KOPT-K1 (cell line): ENCODE results near the gene TMEM187.

Experiments
- H3K27ac ChIP-seq: fragments of 200-600 bp; sonication (generic); 2 replicates; pipeline ENCODE4 v1.5.1; 2016; ENCODE audit warnings: antibody characterized with exemption, mild to moderate bottlenecking, low read depth, low read length; ENCODE audit not compliant: poor library complexity, severe bottlenecking
- H3K36me3 ChIP-seq: fragments of 200-600 bp; sonication (generic); 2 replicates; pipeline ENCODE4 v1.5.1; 2017; ENCODE audit warnings: antibody characterized with exemption, mild to moderate bottlenecking, low read length, moderate library complexity; ENCODE audit not compliant: insufficient read depth
- H3K9me3 ChIP-seq: fragments of 200-600 bp; sonication (generic); 2 replicates; pipeline ENCODE4 v1.5.1; 2017; ENCODE audit warnings: antibody characterized with exemption, low read length, mild to moderate bottlenecking; ENCODE audit not compliant: insufficient read depth, poor library complexity, severe bottlenecking

TMEM187 gene

GRCh38 chrX:153931151-153931550 is 41.4 kb upstream of the TMEM187 start:
- H3K36me3 ChIP-seq = peaks cover 40% of the 10 kb centered on the region
- peak overlapping the region; percentile 84 for H3K27ac ChIP-seq
- no peaks in the 10 kb centered on the region for H3K9me3 ChIP-seq

DNA sequence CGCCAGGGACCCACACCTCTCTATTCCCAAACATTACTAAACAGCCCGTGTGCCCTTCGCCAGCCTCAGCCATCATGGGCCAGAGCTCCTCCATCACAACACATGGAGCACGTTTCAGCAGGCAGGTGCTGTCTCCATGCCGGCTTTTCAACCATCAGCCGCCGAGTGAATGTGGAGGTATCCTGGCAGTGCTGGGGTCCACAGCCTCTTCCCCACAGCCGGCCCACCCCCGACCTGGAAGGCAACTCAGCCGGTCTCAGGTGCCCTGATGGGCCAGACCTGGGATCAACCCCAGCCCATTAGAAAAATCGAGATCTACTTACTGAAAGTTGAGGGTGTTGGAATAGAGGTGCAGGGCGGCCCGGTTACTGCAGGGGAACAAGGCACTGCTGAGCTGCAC is 40.8 kb upstream of the TMEM187 start:
- Histone ChIP-seq H3K36me3 (peaks cover 40% of the 10 kb centered on the region), H3K27ac (peak overlapping the region; percentile 84), H3K9me3 (no peaks in the 10 kb centered on the region)

- Histone ChIP-seq H3K36me3 (peaks cover 40% of the 10 kb centered on the region), H3K9me3 (no peaks in the 10 kb centered on the region), H3K27ac (peak overlapping the region; percentile 84)
These were observed 40.2 kb upstream of the TMEM187 start for GRCh38 chrX:153932220-153932915.

DNA sequence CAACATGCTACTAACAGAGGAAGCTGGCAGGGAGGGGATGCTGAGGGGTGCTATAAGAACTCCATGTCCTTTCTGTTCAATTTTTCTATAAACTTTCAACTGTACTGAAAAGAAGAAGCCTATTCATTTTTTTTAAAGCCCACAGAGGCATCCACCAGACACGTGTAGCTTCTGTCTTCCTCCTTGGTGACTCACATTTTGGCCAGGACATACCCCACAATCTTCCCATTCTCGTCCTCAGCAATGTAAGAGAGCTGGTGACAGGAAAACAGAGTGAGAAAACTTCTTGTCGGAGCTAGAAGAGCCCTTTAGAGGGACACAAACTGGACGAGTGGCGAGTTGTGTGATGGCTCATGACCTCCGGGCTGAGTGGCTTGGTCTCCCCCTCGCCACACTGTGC is 38.8 kb upstream of the TMEM187 start:
- no peaks in the 10 kb centered on the region for H3K9me3 ChIP-seq
- peak overlapping the region; percentile 86 for H3K27ac ChIP-seq
- peaks cover 40% of the 10 kb centered on the region for H3K36me3 ChIP-seq

- no peaks in the 10 kb centered on the region for H3K9me3 ChIP-seq
- H3K27ac ChIP-seq = peak overlapping the region; percentile 86
- H3K36me3 ChIP-seq = peaks cover 38% of the 10 kb centered on the region
These were observed 38.3 kb upstream of the TMEM187 start for GRCh38 chrX:153934148-153934761.

- H3K27ac ChIP-seq = peak within 1 kb of the TSS; percentile 86
- H3K9me3 ChIP-seq = no peaks in the 10 kb centered on the region
- peaks cover 32% of the 10 kb centered on the region for H3K36me3 ChIP-seq
These were observed 37.7 kb upstream of the TMEM187 start, which contains the start of gene NAA10 for GRCh38 chrX:153934762-153935325. TSS of gene NAA10 (minus strand) at chrX:153935037. CDS start at chrX:153934904, 133 bp downstream.

GRCh38 chrX:153935326-153935851 is 37.2 kb upstream of the TMEM187 start:
- H3K36me3 ChIP-seq = peaks cover 27% of the 10 kb centered on the region
- peak overlapping the region; percentile 69 for H3K27ac ChIP-seq

DNA sequence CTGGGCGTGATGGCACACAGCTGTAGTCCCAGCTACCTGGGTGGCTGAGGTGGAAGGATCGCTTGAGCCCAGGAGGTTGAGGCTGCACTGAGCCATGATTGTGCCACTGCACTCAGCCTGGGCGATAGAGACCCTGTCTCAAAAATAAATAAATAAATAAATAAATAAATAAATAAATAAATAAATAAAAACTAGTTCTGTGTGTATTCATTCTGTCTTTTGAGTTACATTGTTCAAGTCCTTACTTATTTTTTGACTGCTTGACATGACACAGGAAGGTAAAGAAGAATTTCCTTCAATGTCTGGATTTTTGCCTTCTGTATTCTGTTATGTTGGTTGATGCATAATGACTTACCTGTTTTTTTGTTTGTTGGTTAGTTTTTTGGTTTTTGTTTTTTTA is 35.5 kb upstream of the TMEM187 start:
- H3K27ac ChIP-seq = no peak overlapping the region
- no peaks in the 10 kb centered on the region for H3K9me3 ChIP-seq
- peaks cover 13% of the 10 kb centered on the region for H3K36me3 ChIP-seq

More at GRCh38 chrX:153935326-153935851, 37.2 kb upstream of the TMEM187 start:
- no peaks in the 10 kb centered on the region for H3K9me3 ChIP-seq

- peaks cover under 1% of the 10 kb centered on the region; the same call in 1 of the 2 replicates for H3K36me3 ChIP-seq
- peak overlapping the region; percentile 69 for H3K27ac ChIP-seq
- H3K9me3 ChIP-seq = no peaks in the 10 kb centered on the region
These were observed 34.2 kb upstream of the TMEM187 start for GRCh38 chrX:153938226-153938786.

GRCh38 chrX:153939573-153939972 is 33.0 kb upstream of the TMEM187 start:
- Histone ChIP-seq H3K36me3 (no peaks in the 10 kb centered on the region), H3K9me3 (no peaks in the 10 kb centered on the region), H3K27ac (peak overlapping the region; percentile 42)

- Histone ChIP-seq H3K36me3 (peaks cover 9% of the 10 kb centered on the region; the same call in 1 of the 2 replicates), H3K9me3 (no peaks in the 10 kb centered on the region), H3K27ac (peak overlapping the region; percentile 67)
These were observed 31.0 kb upstream of the TMEM187 start for GRCh38 chrX:153941336-153942252.

- Histone ChIP-seq H3K36me3 (peaks cover 32% of the 10 kb centered on the region; the same call in 1 of the 2 replicates), H3K27ac (peak within 1 kb of the TSS; percentile 69), H3K9me3 (no peaks in the 10 kb centered on the region)
These were observed 28.3 kb upstream of the TMEM187 start, which contains the start of gene RENBP for GRCh38 chrX:153944140-153944799. TSS of gene RENBP (minus strand) at chrX:153944643. CDS start at chrX:153944610, 33 bp downstream.

DNA sequence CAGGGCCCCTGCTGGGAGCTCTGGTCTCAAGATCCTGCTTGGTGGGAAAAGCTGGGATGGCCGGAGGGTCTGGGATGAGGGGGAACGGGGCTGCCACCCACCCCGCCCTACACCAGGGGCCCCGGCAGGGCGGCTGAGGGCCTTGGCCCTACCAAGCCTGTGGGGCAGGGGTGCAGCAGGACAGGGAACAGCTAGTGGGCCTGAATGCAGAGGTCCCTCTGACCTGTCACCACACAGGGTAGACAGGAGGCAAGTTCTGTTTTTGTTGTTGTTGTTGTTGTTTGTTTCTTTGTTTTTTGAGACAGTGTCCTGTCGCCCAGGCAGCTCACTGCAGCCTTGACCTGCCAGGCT is 27.8 kb upstream of the TMEM187 start:
- Histone ChIP-seq H3K36me3 (peaks cover 37% of the 10 kb centered on the region; the same call in 1 of the 2 replicates), H3K9me3 (no peaks in the 10 kb centered on the region), H3K27ac (peak overlapping the region; percentile 69)
